Nephron (organoid): ENCODE measurements around the gene MKNK1.
A peak's percentile ranks its signal among the peaks of the same experiment; 100 is the strongest.

Experiments
- H3K27ac Mint-ChIP-seq, 3 experiments: 2 replicates each; pipeline ENCODE4 v1.8.0; 2020; ENCODE audit warnings: mixed read lengths in 3 of 3, mild to moderate bottlenecking in 2 of 3, moderate library complexity in 1 of 3
- H3K27me3 Mint-ChIP-seq: 2 replicates; pipeline ENCODE4 v1.8.0; 2021; ENCODE audit warnings: low read depth, mild to moderate bottlenecking, moderate library complexity, mixed read lengths
- H3K36me3 Mint-ChIP-seq: 2 replicates; pipeline ENCODE4 v1.8.0; 2020; ENCODE audit warnings: low read depth, mixed read lengths
- H3K4me1 Mint-ChIP-seq: 2 replicates; pipeline ENCODE4 v1.8.0; 2020; ENCODE audit warnings: mixed read lengths
- H3K4me3 Mint-ChIP-seq, 3 experiments: 2 replicates each; pipeline ENCODE4 v1.8.0; 2020; ENCODE audit warnings: mild to moderate bottlenecking in 3 of 3, mixed read lengths in 3 of 3, moderate library complexity in 2 of 3
- H3K9me3 Mint-ChIP-seq: 2 replicates; pipeline ENCODE4 v1.8.0; 2020; ENCODE audit warnings: mixed read lengths
- CTCF ChIP-seq, 3 experiments: fragments of 200-600 bp; sonication (generic); IDR thresholded peaks; one replicate each; pipeline ENCODE4 v1.5.0; 2021; ENCODE audit warnings: antibody characterized with exemption in 3 of 3; ENCODE audit not compliant: unreplicated experiment in 3 of 3

MKNK1 gene

GRCh38 chr1:46639547-46639946 lies 35.5 kb upstream of the MKNK1 start:
- H3K27ac Mint-ChIP-seq = peak overlapping the region; percentile 89 to 95 (median 94)
- TF ChIP-seq CTCF (IDR thresholded peaks at IDR 0.05; ENCODE audit: unreplicated experiment in 3 of 3) = no peak
- peaks cover 15% of the 10 kb centered on the region for H3K4me1 Mint-ChIP-seq
- H3K36me3 Mint-ChIP-seq = peaks cover 42% of the 10 kb centered on the region
- H3K27me3 Mint-ChIP-seq = no peaks in the 10 kb centered on the region
- no peak overlapping the region for H3K4me3 Mint-ChIP-seq
- no peaks in the 10 kb centered on the region for H3K9me3 Mint-ChIP-seq

GRCh38 chr1:46638921-46639320 lies 34.9 kb upstream of the MKNK1 start:
- Mint-ChIP-seq H3K4me1 (peaks cover 15% of the 10 kb centered on the region), H3K27me3 (no peaks in the 10 kb centered on the region), H3K9me3 (no peaks in the 10 kb centered on the region), H3K27ac (peak overlapping the region; percentile 89 to 95 (median 94)), H3K36me3 (peaks cover 48% of the 10 kb centered on the region), H3K4me3 (peak overlapping the region in 1 of 3 experiments; percentile 11)
- TF ChIP-seq CTCF (IDR thresholded peaks at IDR 0.05; ENCODE audit: unreplicated experiment in 3 of 3) = no peak

GRCh38 chr1:46637444-46638083 lies 33.5 kb upstream of the MKNK1 start:
- H3K4me3 Mint-ChIP-seq = no peak overlapping the region
- no peak for TF ChIP-seq CTCF (IDR thresholded peaks at IDR 0.05; ENCODE audit: unreplicated experiment in 3 of 3)
- H3K9me3 Mint-ChIP-seq = no peaks in the 10 kb centered on the region
- peaks cover 10% of the 10 kb centered on the region for H3K4me1 Mint-ChIP-seq
- H3K27ac Mint-ChIP-seq = peak overlapping the region in 1 of 3 experiments; percentile 28
- peaks cover 56% of the 10 kb centered on the region for H3K36me3 Mint-ChIP-seq
- H3K27me3 Mint-ChIP-seq = no peaks in the 10 kb centered on the region

- peak overlapping the region in 1 of 3 experiments; percentile 16 for H3K27ac Mint-ChIP-seq
- H3K36me3 Mint-ChIP-seq = peaks cover 52% of the 10 kb centered on the region
- no peak overlapping the region for H3K4me3 Mint-ChIP-seq
- no peaks in the 10 kb centered on the region for H3K9me3 Mint-ChIP-seq
- no peak for TF ChIP-seq CTCF (IDR thresholded peaks at IDR 0.05; ENCODE audit: unreplicated experiment in 3 of 3)
- H3K4me1 Mint-ChIP-seq = peaks cover 10% of the 10 kb centered on the region
- H3K27me3 Mint-ChIP-seq = no peaks in the 10 kb centered on the region
These were observed 31.1 kb upstream of the MKNK1 start for GRCh38 chr1:46635205-46635604.

- no peak overlapping the region for H3K4me3 Mint-ChIP-seq
- no peak for TF ChIP-seq CTCF (IDR thresholded peaks at IDR 0.05; ENCODE audit: unreplicated experiment in 3 of 3)
- no peaks in the 10 kb centered on the region for H3K27me3 Mint-ChIP-seq
- no peaks in the 10 kb centered on the region for H3K4me1 Mint-ChIP-seq
- H3K9me3 Mint-ChIP-seq = no peaks in the 10 kb centered on the region
- H3K36me3 Mint-ChIP-seq = peaks cover 43% of the 10 kb centered on the region
- no peak overlapping the region for H3K27ac Mint-ChIP-seq
These were observed 26.7 kb upstream of the MKNK1 start for GRCh38 chr1:46630719-46631118.
